ENCODE measurements around the gene AACS. TPM values are rescaled to one million over a fixed set of nuclear protein-coding genes. Genes with fewer than 3 reads are reported as not detected.

AACS gene
- polyA plus RNA-seq, 1 donor from 2014 or later: 33.2 TPM

GRCh38 chr12:125096894-125097293, 31.7 kb downstream of the AACS start:
- no peaks in the 10 kb centered on the region for H3K79me2 ChIP-seq (replicated peaks; ENCODE audit: insufficient read depth, low read length)
- no peaks in the 10 kb centered on the region for H3F3A ChIP-seq (ENCODE audit: insufficient read depth, low read length, poor library complexity, severe bottlenecking)
- H2AFZ ChIP-seq (ENCODE audit: low read depth, low read length): no peak overlapping the region
- no peak overlapping the region for H3K4me3 ChIP-seq (ENCODE audit: low read length)
- no peaks in the 10 kb centered on the region for H3K27me3 ChIP-seq (ENCODE audit: insufficient read depth, low read depth, low read length)
- no peaks in the 10 kb centered on the region for H3K9me2 ChIP-seq (ENCODE audit: insufficient read depth, low read length)
- no peaks in the 10 kb centered on the region for H3K36me3 ChIP-seq (ENCODE audit: insufficient read depth, low read length)
- TF ChIP-seq TAF1 (IDR thresholded peaks at IDR 0.05; ENCODE audit: low read depth): no peak
- TF ChIP-seq REST (IDR thresholded peaks at IDR 0.05; ENCODE audit: borderline replicate concordance): no peak
- no peak for TF ChIP-seq RAD21 (conservative IDR thresholded peaks at IDR 0.05)
- TF ChIP-seq POLR2AphosphoS5 (IDR thresholded peaks at IDR 0.05): no peak
- TF ChIP-seq SMC3 (conservative IDR thresholded peaks at IDR 0.05; ENCODE audit: poor library complexity): no peak
- TF ChIP-seq EP300 (conservative IDR thresholded peaks at IDR 0.05; ENCODE audit: poor library complexity, severe bottlenecking): no peak
- TF ChIP-seq CTCF (IDR thresholded peaks at IDR 0.05; ENCODE audit: poor library complexity, severe bottlenecking): no peak
- no peak for TF ChIP-seq MXI1 (conservative IDR thresholded peaks at IDR 0.05; ENCODE audit: poor library complexity, severe bottlenecking)
- no peak for TF ChIP-seq EZH2 (IDR thresholded peaks at IDR 0.05; ENCODE audit: borderline replicate concordance, insufficient read depth, low read length, poor library complexity, severe bottlenecking)
- no peak overlapping the region for H3K4me2 ChIP-seq (ENCODE audit: low read length)
- no peak overlapping the region for H3K27ac ChIP-seq (ENCODE audit: low read length)
- peaks cover 3% of the 10 kb centered on the region for H4K20me1 ChIP-seq (ENCODE audit: insufficient read depth)
- no peaks in the 10 kb centered on the region for H3K9me3 ChIP-seq (ENCODE audit: low read length)
- H3K9ac ChIP-seq (ENCODE audit: low read length): no peak overlapping the region

GRCh38 chr12:125097427-125097826, 32.2 kb downstream of the AACS start:
- Histone ChIP-seq H2AFZ (ENCODE audit: low read depth, low read length) (no peak overlapping the region), H3K9ac (ENCODE audit: low read length) (no peak overlapping the region), H3K27me3 (ENCODE audit: insufficient read depth, low read depth, low read length) (no peaks in the 10 kb centered on the region), H3K9me3 (ENCODE audit: low read length) (no peaks in the 10 kb centered on the region), H3K27ac (ENCODE audit: low read length) (no peak overlapping the region), H3K4me3 (ENCODE audit: low read length) (no peak overlapping the region), H3K79me2 (replicated peaks; ENCODE audit: insufficient read depth, low read length) (no peaks in the 10 kb centered on the region), H3K36me3 (ENCODE audit: insufficient read depth, low read length) (no peaks in the 10 kb centered on the region), H3K4me2 (ENCODE audit: low read length) (no peak overlapping the region), H3F3A (ENCODE audit: insufficient read depth, low read length, poor library complexity, severe bottlenecking) (no peaks in the 10 kb centered on the region), H3K9me2 (ENCODE audit: insufficient read depth, low read length) (no peaks in the 10 kb centered on the region), H4K20me1 (ENCODE audit: insufficient read depth) (peaks cover 3% of the 10 kb centered on the region)
- no peak for TF ChIP-seq RAD21 (conservative IDR thresholded peaks at IDR 0.05)
- TF ChIP-seq POLR2AphosphoS5 (IDR thresholded peaks at IDR 0.05): no peak
- TF ChIP-seq EZH2 (IDR thresholded peaks at IDR 0.05; ENCODE audit: borderline replicate concordance, insufficient read depth, low read length, poor library complexity, severe bottlenecking): no peak
- TF ChIP-seq MXI1 (conservative IDR thresholded peaks at IDR 0.05; ENCODE audit: poor library complexity, severe bottlenecking): no peak
- no peak for TF ChIP-seq SMC3 (conservative IDR thresholded peaks at IDR 0.05; ENCODE audit: poor library complexity)
- TF ChIP-seq CTCF (IDR thresholded peaks at IDR 0.05; ENCODE audit: poor library complexity, severe bottlenecking): no peak
- TF ChIP-seq REST (IDR thresholded peaks at IDR 0.05; ENCODE audit: borderline replicate concordance): no peak
- no peak for TF ChIP-seq EP300 (conservative IDR thresholded peaks at IDR 0.05; ENCODE audit: poor library complexity, severe bottlenecking)
- TF ChIP-seq TAF1 (IDR thresholded peaks at IDR 0.05; ENCODE audit: low read depth): no peak
